ENCODE results near the gene LRRC47.

LRRC47 gene

DNA sequence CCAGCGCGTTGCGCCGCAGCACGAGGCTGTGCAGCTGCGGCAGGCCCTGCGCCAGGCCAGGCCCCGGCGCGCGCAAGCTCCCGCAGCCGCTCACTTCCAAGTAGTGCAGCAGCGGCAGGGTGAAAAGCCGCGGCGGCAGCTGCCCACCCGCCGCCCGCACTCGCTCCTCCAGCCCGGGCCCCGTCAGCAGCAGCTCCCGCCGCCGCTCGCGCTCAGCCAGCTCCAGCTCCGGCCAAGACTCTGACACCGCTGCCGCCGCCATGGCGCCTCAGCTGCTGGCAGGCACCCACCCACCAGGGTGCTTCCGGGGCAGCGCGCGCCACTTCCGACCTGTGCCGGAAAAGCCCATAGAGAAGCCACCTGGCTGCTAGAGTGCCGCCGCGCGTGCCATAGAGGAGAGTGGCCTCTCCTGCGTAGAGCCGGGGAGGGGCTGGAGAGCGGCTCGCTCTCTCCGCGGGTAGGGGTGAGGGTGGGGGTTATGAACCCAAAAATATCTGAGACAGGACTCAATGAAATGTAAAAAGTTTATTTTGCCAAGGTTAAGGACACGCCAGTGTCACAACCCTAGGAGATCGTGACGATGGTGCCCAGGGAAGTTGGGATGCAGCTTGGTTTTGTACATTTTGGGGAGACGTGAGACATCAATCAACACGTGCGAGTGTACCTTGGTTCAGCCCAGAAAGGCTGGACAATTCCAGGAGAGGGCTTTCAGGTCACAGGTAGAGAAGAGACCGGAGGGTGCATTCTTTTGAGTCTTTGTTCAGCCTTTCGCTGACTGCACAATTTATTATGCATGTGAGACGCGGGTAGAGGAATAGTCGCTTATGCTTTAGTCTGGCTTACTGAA is at the start of gene LRRC47:
TSS of gene LRRC47 (minus strand) at position 284 of the 847 bp plus-strand sequence. CDS start at position 262, 22 bp downstream.
- peak; percentile 99 for DNase-seq (ENCODE audit: low spot score)

DNA sequence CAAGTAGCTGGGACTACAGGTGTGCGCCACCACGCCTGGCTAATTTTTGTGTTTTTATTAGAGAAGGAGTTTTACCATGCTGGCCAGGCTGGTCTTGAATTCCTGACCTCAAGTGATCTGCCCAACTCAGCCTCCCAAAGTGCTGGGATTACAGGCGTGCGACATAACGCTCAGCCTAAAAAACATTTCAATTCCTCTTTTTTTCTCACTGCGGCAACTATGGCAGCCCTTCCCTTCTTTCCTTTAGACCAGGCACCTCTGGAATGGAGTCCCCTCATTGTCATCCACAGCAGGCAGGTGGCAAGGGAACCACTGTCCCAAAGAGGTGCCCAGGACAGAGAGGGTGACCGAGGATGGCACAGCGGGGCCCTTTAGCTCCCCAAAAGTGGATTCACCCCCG is 46.6 kb upstream of the LRRC47 start:
- no peak for DNase-seq (ENCODE audit: low spot score)

DNA sequence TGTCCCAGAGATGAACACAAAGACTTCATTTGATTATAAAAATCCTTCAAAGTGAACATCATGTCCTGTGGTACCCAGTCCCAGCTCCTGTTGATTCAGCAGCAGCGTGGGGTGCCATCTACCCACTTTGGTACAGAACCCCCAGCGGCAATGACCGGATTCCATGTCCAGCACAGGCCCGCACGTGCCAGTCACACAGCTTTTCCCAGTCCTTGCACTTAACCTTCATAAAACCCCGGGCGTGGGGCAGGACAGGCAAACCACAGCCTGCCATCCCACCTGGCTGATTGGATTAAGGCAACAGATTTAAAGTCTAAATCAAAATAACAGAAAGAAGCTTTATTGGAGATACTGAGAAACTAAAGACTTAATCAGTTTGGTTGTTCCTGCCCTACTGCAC is 45.2 kb upstream of the LRRC47 start:
- no peak for DNase-seq (ENCODE audit: low spot score)

DNA sequence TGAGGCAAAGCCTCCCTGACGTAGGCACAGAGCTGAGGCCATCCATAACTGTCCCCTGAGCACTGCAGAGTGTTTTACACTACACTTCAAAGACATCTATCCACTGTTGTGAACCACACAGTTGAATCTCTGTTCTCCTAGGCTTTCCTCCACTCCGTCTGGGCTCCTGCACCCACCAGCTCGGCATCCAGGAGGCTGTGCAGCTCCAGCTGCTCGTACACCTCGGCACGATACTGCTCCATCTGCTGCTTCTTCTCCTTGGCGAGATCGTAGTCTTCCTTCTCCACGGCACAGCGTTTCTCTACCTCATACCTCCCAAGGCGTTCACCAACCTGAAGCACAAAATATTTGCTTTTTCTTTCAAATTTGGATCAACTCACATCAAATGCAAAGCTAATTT is 42.5 kb upstream of the LRRC47 start:
- no peak for DNase-seq (ENCODE audit: low spot score)

DNA sequence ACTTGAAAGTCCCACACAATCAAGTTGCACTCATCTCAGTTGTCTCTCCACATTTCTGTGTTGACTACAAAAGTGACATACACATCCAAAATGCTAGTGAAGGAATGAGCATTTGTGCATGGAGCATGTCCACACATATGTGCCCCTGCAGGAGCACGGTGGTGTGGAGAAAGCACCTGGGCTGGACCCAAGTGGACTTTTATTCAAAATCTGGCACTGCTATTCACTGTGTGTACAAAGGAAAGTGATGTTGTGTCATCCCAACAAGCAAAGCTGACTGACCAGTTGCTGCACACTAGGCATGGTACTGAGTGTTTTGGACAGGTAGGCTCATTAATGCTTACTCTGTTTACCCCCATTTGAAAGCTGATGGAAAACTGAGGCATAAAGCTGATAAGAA is 41.4 kb upstream of the LRRC47 start:
- no peak for DNase-seq (ENCODE audit: low spot score)

DNA sequence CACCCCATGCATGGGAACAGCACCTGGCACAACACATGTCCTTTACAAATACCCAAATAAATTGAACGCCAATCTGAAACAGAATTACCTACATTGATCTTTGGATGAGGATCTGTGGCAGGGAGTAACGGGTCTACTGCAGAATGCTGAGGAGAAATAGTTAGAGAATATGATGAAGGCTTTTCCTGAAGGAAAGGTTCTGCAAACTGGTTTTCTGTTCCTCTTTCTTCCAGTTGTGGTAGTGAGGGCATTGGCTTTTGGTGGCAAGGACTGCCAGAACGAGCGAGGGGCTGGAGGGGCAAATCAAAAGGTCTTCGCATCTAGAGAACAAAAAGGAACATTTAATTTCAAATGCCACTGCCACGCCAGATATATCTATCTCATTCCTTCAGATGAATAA is 40.9 kb upstream of the LRRC47 start:
- DNase-seq (ENCODE audit: low spot score): no peak

DNA sequence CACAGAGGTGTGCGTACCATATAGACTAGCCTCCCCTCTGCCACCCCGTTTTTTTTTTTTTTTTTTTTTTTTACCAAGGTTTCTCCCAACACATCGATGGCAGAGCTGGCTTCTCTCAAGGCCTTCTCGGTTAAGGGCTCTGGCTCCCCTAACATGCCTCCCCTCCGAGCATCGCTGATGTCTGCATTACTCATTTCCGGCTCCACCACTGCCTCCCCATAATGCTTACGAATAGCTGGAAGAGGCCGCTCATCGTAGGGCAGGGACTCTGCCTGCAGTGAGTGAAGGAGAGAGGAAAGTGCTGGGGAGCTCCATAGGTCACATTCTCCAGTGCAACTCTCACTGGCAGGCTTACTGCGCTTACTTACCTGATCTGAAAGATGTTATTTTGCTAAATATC is 40.1 kb upstream of the LRRC47 start:
- no peak for DNase-seq (ENCODE audit: low spot score)

DNA sequence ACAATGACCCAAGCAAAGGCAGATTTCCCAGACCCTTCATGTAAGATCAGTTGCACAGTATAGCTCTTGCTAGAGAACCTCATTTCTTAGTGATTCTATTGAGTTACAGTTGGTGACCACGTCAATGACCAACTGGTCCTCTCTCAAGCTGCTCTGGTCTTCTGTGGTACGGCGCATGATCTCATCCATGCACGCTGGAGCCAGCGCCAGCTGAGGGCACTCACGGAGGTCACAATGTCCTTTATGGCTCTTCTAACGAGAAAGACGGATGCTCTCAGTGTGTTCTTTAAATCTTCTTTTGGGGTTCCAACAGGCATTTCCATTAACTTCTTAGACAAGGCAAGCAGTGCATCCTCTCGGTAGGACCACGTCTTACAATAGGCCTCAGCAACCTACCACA is 38.4 kb upstream of the LRRC47 start:
- DNase-seq (ENCODE audit: low spot score): no peak

DNA sequence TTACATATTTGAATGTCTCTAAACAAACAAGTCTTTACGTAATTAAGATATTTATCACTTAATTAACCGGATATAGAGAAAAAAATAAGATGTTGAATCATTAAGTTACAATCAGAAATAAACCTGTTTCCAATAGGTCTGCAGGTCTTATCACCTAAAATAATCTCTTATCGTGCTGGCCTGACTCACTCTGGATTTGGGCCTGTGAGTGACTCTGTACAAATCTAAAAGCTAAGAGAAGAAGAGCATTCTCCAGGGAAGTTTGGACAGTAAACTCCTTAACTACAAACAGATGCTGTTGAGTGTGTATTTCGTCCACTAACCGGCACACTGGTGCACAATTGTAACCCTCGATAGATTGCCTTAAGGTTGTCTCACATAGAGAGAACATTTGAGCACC is 35.4 kb upstream of the LRRC47 start:
- DNase-seq (ENCODE audit: low spot score): no peak

DNA sequence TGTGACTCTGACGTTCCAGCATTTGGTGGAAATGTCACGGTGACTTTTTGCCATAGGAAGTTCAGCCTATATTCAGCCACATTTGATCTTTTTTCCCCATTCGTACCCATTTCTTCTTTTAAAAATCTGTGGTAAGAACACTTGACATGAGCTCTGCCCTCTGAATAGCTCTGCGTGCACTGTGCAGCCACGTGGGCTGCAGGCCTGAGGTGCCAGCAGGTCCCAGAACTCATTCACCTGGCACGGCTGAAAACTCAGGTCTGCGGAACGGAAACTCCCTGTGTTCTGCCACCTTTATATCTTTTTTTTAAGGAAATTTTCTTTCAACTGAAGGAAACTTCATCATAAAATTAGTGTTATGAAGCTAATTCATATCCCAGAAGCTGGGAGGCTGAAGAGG is 32.1 kb upstream of the LRRC47 start:
- DNase-seq (ENCODE audit: low spot score): no peak

DNA sequence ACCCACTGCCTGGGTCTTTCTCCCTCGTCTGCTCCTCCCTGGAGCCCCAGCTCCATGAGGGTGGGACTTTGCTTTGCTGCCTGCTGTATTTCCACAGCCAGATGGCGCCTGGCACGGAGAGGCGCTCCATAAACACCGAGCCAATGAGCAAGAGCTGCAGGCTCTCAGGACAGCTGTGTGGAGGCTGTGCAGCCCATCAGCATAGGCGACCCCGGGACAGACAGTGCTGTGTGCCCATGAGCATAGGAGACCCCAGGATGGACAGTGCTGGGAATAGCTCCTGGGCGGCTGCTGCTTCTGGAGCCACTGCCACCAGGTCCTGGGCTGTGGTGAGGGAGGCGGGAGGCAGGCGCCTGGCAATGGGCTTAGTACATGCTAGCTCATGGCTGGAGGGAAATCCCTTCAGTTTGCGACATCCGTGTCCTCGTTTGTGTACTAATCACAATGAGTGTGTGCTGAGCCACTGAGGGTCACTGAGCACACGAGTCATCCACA is 31.6 kb upstream of the LRRC47 start:
- DNase-seq (ENCODE audit: low spot score): no peak

DNA sequence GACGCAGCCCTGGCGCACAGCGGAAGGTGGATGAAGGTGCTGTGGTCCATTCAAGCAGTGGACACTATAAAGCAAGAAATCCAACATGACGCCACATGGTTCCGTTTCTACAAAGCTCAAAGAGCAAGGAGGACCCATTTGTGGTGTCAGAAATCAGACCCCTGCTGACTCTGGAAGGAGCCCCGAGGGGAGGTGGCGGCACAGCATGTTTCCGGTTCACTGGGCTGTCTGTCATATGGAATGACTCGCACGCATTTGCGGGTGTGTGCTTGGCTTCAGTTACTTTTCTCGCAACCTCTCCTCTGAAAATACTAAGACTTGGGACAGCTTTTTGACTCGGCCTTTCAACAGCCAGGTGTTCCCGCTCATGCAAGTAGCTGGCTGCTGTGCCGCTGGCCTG is 29.1 kb upstream of the LRRC47 start:
- no peak for DNase-seq (ENCODE audit: low spot score)

DNA sequence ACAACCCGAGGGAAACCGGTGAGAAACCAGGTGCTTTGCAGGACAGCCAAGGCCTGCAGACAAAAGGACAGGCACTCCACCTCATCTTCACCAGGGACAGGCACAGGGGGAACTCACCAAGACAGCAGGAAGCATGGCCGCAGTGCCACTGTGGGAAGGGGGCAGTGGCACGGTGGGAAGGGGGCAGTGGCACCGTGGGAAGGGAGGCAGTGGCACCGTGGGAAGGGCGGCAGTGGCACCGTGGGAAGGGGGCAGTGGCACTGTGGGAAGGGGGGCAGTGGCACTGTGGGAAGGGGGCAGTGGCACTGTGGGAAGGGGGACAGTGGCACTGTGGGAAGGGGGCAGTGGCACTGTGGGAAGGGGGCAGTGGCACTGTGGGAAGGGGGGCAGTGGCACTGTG is 28.4 kb upstream of the LRRC47 start:
- DNase-seq (ENCODE audit: low spot score): no peak

DNA sequence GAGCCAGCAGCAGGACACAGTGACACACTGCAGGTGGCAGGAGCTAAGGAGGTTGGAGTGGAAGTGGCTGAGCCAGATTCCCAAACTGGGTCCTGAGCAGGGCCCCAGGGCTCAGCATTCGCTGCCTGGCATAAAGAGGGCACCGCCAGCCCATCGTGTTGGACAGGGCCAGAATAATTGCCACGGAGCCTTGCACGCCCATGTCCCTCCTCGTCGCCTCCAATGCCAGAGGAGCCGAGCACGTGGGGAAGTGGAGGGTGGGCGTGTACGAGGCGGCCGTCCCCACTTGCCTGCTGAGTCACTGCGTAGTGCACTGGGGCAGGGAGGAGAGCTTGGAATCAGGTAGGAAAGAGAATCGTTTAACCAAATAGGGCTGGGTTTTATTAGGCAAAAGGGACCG is 26.1 kb upstream of the LRRC47 start:
- no peak for DNase-seq (ENCODE audit: low spot score)

DNA sequence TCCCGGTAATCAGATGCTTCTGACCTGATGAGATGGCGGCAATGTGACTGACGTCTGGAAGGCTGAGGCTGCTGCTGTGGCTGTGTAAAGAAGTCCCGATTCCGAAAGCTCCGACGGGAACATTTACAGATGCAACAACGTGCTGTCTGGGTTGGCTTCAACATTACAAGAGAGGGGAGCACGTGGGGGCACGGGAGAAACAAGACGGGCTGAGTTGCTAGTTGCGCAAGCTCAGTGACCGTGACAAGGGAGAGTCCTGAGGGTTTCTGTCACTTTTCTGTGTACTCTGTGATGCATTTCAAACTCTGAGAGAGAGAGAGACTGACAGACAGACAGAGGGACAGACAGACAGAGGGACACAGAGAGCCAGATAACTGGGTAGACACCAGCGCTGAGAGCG is 25.6 kb upstream of the LRRC47 start:
- no peak for DNase-seq (ENCODE audit: low spot score)

DNA sequence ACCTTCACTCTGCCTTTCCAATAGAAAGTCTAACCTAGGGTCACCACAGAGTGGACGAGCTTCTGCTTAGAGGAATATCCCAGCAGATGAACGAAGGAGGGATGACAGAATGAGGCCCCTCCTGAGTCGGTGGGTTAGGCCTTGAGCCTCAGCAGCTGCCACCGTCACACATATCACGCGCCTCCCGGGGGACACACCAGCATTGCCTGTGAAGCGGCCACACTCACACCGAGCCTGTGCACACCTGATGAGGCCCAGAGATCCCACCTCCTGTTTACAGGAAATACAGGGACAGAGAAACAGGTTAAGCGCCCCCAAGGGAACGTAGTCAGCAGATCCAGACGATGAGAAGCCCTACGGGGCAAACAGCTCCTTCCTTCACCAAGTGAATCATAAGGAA is 25.1 kb upstream of the LRRC47 start:
- no peak for DNase-seq (ENCODE audit: low spot score)

DNA sequence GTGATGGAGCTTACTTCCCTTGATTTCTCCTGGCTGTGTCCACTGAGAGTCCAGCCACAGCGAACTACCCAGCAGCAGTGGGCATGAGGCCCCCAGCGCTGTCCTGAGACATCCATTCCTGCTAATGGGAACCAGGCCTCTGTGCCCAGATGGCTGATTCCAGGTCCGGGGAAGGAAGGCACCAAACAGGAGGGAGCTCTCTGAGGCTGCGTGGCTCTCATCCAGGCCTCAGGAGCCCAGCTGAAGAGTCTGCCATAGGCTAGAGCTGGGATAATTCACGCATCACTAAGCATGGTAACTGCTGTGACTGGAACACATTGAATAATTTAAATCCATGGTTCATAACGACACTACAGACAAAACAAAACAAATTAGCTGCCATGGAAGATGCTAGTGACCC is 24.7 kb upstream of the LRRC47 start:
- no peak for DNase-seq (ENCODE audit: low spot score)

DNA sequence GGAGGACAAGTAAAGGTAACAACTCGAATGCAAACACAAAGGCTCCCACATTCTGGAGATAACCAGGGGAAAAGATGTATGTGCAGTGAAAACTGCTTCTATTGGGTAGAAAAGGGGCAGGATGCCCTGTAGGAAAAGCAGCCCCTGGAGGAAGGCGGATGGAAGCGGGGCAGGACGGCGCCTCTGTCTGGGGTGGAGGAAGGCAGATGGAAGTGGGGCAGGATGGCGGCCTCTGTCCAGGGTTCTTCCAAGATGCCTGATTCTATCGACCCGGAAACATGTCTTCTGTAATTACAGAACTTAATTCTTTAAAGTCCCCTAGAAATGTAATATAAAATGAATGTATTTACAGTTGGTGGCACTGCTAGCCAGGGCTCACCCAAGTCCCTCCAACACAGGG is 24.0 kb upstream of the LRRC47 start:
- DNase-seq (ENCODE audit: low spot score): no peak

DNA sequence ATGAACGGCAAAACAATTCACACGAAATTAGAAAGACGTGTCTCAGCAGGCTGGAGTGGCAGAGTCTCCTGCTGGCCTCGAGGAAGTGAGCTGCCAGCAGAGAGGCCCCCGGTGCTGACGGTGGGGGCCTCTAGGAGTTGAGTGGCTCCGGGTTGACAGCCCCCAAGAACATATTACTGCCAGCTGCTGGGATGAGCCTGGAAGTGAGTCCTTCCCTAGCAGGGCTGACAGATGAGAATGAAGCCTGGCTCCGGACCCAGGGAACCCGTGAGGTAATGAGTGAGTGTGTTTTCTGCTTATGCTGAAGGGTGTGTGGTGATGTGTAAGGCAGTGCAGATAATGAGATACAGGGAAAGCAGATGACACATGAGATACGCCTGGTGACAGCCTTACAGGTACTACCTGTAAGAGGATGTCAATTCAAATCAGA is 23.5 kb upstream of the LRRC47 start:
- no peak for DNase-seq (ENCODE audit: low spot score)

DNA sequence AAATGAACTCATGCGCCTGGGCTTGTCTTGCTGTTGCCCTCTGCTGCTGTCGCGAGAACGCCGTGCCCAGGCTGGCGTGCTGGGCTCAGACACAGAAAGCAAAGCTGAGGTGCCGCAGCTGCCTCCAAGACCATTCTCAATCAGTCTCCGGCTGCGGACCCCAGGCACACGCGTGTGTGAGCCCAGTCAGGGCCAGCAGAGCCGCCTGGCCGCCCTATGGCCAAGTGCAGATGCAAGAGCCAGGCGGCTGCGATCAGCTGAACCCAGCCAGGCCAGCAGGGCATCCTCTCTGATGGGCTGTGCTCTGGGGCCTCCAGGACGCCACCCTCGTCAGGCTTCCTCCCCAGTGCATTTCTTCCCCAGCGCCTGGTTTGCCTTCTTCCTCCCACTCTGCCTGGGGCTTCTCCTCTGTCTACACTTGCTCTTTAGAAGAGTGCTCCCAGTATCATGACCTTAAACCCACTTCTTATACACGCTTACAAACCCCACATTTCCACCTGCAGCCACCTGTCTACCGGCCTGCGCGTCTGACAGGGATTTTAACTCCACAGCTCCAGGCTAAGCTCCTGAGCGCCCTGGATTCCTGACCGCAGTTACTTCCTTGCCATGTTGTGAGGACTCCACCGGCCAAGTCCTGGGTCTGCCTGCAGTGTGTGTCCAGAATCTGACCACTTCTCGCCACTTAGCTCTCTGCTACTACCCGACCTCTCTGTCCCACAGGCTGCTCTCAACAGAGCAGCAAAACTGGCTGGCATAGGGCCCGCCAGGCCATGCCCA is 21.7 kb upstream of the LRRC47 start:
- DNase-seq (ENCODE audit: low spot score): no peak

DNA sequence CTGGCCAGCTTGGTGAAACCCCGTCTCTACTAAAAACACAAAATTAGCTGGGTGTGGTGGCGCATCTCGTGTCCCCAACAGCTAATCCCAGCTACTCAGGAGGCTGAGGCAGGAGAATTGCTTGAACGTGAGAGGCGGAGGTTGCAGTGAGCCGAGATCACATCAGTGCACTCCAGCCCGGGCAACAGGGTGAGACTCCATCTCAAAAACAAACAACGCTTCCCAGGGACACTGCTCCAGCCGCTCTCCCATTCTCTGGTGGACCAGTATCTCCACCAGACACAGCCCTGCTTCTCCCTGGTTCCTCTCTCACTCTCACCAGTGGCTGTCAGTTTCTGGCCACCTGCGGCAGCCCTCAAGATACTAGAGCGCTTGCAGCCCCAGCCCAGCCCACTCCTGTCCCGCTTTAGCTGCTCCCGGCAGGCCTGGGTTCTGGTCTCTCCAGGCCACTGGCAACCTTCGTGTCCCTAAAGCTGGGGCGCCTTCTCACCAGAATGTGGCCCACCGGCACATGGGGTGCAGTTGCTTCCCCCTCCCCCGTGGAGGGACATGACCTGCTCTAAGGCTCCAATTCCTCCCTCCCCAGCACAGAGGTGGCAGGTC is 20.9 kb upstream of the LRRC47 start:
- no peak for DNase-seq (ENCODE audit: low spot score)

DNA sequence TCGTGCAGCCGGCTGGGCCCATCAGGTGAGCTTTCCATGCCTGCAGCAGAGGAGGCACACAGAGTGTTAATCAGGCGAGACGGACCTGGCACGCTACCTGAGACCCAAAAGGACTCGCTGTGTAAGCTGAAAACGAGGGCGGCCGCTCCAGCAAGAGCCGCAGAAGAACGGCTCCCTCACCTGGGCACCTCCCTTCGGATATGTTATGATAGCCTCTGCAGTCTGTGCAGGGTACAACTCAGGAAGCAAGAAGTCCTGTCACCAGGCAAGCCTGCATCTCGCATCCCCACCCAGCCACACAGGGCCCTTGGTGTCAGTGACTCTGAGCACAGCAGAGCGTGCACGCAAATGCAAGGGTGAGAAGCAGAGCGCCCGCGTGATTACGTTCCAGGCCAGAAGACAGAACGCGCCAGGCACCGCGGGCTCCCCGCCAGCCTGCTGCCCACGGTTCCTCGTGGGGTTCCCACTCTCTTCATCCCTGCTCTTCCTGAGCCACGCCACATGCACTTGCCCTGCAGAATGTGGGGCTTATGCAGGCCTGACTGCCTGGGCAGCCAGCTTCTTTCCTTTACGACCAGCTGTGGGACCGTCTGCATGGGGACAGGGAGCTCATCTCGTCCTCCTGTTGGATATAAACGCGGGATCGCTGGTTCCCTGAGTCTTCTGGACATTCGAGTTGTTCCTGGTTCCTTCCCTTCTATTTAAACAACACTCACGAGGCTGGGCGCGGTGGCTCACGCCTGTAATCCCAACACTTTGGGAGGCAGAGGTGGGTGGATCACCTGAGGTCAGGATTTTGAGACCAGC is 20.2 kb upstream of the LRRC47 start:
- DNase-seq (ENCODE audit: low spot score): no peak
